ENCODE data around the gene SRSF7.

SRSF7 gene

DNA sequence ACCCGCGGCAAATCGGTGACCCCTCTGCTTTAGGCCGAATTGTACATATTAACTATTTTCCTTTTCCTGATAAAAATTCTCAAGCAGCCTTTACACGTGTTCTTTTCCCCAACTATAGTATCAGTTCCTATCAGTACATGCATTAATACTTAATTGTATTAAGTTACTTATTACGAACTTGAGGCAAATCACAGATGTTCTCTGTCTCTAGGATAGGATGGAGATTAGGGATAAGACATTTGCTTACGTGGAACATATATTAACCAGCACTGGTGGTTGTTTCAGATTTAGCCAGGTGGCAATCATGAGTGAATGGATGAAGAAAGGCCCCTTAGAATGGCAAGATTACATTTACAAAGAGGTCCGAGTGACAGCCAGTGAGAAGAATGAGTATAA, 27.5 kb upstream of the SRSF7 start:
- peak overlapping the region; percentile 79 for H3K4me3 ChIP-seq (ENCODE audit: low read depth, low read length)
- in situ Hi-C loops (cut with HindIII; ENCODE audit: low pct_ligation_motif_present, low sequenced_read_pairs) = no loop called here
- no peak overlapping the region for H3K27ac ChIP-seq
- no peaks in the 10 kb centered on the region for H3K27me3 ChIP-seq (replicated peaks)
- TF ChIP-seq, protein P1, sequence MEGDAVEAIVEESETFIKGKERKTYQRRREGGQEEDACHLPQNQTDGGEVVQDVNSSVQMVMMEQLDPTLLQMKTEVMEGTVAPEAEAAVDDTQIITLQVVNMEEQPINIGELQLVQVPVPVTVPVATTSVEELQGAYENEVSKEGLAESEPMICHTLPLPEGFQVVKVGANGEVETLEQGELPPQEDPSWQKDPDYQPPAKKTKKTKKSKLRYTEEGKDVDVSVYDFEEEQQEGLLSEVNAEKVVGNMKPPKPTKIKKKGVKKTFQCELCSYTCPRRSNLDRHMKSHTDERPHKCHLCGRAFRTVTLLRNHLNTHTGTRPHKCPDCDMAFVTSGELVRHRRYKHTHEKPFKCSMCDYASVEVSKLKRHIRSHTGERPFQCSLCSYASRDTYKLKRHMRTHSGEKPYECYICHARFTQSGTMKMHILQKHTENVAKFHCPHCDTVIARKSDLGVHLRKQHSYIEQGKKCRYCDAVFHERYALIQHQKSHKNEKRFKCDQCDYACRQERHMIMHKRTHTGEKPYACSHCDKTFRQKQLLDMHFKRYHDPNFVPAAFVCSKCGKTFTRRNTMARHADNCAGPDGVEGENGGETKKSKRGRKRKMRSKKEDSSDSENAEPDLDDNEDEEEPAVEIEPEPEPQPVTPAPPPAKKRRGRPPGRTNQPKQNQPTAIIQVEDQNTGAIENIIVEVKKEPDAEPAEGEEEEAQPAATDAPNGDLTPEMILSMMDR (IDR thresholded peaks at IDR 0.05; ENCODE audit: low read depth, low read length, missing control alignments) = no peak
- DNase-seq = no peak
- no peaks in the 10 kb centered on the region for H3K36me3 ChIP-seq (replicated peaks)

DNA sequence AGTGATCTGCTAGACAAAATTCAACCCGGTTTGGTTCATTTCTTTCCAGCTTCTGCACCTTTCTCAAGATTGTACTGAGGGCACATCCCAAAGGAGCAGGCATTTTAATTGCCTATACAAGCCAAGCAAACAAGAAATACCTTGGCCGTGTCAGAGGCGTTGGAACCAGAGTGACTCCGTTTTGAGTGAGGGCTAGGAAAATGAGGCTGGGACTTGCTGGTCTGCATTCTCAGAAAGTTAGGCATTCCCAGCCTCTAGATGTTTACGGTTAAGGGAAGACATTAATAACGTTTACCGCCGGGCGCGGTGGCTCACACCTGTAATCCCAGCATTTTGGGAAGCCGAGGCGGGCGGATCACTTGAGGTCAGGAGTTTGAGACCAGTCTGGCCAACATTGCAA, 25.4 kb upstream of the SRSF7 start:
- DNase-seq = no peak
- TF ChIP-seq, protein P1 (IDR thresholded peaks at IDR 0.05; ENCODE audit: low read depth, low read length, missing control alignments) = no peak
- in situ Hi-C loops (cut with HindIII; ENCODE audit: low pct_ligation_motif_present, low sequenced_read_pairs) = no loop called here
- H3K4me3 ChIP-seq (ENCODE audit: low read depth, low read length) = no peak overlapping the region
- no peak overlapping the region for H3K27ac ChIP-seq
- H3K36me3 ChIP-seq (replicated peaks) = no peaks in the 10 kb centered on the region
- H3K27me3 ChIP-seq (replicated peaks) = no peaks in the 10 kb centered on the region

- in situ Hi-C loops (cut with HindIII; ENCODE audit: low pct_ligation_motif_present, low sequenced_read_pairs) = no loop called here
- Histone ChIP-seq H3K4me3 (ENCODE audit: low read depth, low read length) (no peak overlapping the region), H3K27ac (no peak overlapping the region), H3K27me3 (replicated peaks) (no peaks in the 10 kb centered on the region), H3K36me3 (replicated peaks) (no peaks in the 10 kb centered on the region)
- TF ChIP-seq, protein P1 (IDR thresholded peaks at IDR 0.05; ENCODE audit: low read depth, low read length, missing control alignments) = no peak
- DNase-seq = no peak
Observed at GRCh38 chr2:38775921-38776225, 24.7 kb upstream of the SRSF7 start.

- Histone ChIP-seq H3K27ac (no peak overlapping the region), H3K27me3 (replicated peaks) (no peaks in the 10 kb centered on the region), H3K36me3 (replicated peaks) (no peaks in the 10 kb centered on the region), H3K4me3 (ENCODE audit: low read depth, low read length) (no peak overlapping the region)
- in situ Hi-C loops (cut with HindIII; ENCODE audit: low pct_ligation_motif_present, low sequenced_read_pairs) = no loop called here
- TF ChIP-seq, protein P1 (IDR thresholded peaks at IDR 0.05; ENCODE audit: low read depth, low read length, missing control alignments) = no peak
- no peak for DNase-seq
Observed at GRCh38 chr2:38775097-38775920, 24.1 kb upstream of the SRSF7 start.

DNA sequence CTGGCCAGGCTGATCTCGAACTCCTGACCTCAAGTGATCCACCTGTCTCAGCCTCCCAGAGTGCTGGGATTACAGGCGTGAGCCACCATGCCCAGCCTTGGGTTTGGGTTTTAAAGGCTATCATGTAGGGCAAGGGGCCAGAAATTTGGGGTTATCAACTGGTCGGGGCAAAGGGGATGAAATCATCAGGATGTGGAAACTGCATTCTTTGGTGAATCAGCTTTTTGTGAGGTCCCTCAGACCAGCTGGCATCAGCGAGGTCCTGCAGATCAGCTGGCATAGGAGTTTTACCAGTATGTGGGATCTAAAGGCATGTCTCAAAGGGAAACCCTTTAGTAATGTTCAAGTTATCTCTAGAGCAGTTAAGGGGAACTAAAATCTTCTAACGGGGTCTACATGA, 20.5 kb upstream of the SRSF7 start:
- H3K27me3 ChIP-seq (replicated peaks) = no peaks in the 10 kb centered on the region
- DNase-seq = no peak
- H3K36me3 ChIP-seq (replicated peaks) = no peaks in the 10 kb centered on the region
- TF ChIP-seq, protein P1 (IDR thresholded peaks at IDR 0.05; ENCODE audit: low read depth, low read length, missing control alignments) = no peak
- H3K4me3 ChIP-seq (ENCODE audit: low read depth, low read length) = no peak overlapping the region
- H3K27ac ChIP-seq = no peak overlapping the region
- in situ Hi-C loops (cut with HindIII; ENCODE audit: low pct_ligation_motif_present, low sequenced_read_pairs) = no loop called here

DNA sequence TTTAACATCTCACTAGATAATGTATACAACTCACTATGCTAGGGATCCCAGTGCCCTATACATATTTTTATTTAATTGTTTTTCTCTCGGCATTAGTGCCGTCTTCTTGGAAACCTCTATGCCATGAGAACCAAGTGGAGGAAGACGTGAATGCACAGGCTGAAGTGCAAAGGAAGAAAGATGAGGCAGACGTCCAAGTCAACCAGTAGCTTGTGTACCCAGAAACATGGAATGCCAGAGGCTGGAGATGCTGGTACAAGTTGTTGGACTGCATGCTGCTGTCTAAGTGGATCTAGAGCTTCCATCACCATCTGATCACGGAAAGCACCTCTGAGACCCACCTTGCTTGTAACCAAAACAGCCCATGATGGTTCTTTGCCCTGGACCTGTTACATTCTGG, 14.4 kb upstream of the SRSF7 start:
- no peak for DNase-seq
- TF ChIP-seq, protein P1 (IDR thresholded peaks at IDR 0.05; ENCODE audit: low read depth, low read length, missing control alignments) = no peak
- Histone ChIP-seq H3K4me3 (ENCODE audit: low read depth, low read length) (no peak overlapping the region), H3K36me3 (replicated peaks) (no peaks in the 10 kb centered on the region), H3K27ac (no peak overlapping the region), H3K27me3 (replicated peaks) (no peaks in the 10 kb centered on the region)
- in situ Hi-C loops (cut with HindIII; ENCODE audit: low pct_ligation_motif_present, low sequenced_read_pairs) = no loop called here
